Pancreas (tissue), 10 donors: ENCODE measurements around the gene MYO1F. TPM values are rescaled to one million over a fixed set of nuclear protein-coding genes. Genes with fewer than 3 reads are reported as not detected.
"Not testable (repeated sequence)": the region's sequence is repeated elsewhere in the genome, so short reads cannot be mapped to it uniquely, and the experiment has no call there.

ENCODE experiments used
- ATAC-seq, 4 donors: fragments of 200-7000 bp; cut with Tn5 transposase; one replicate each; pipeline versions ENCODE4 v1.8.0 to v1.9.1; 2020; ENCODE audit warnings: mild to moderate bottlenecking in 4 of 4, moderate library complexity in 4 of 4
- DNase-seq, 6 donors: peaks; one replicate each; pipeline ENCODE4 v3.0.0-alpha.2; 2020
- FAIRE-seq: peaks from 2 replicates; lab custom pipeline; 2012; peaks lifted over from hg19 to GRCh38; lab: Jason Lieb, UNC
- H3K27ac ChIP-seq, 4 donors: fragments of 200-600 bp; sonication (generic); 1 replicate in 3 of 4; 2 replicates in 1 of 4; pipeline versions ENCODE4 v1.5.0 to v1.8.0; 2020
- H3K27me3 ChIP-seq, 4 donors: fragments of 200-600 bp; one replicate each; pipeline ENCODE4 v1.8.0; 2021
- H3K36me3 ChIP-seq, 3 donors: fragments of 200-600 bp; sonication (generic) in 1 of 3; one replicate each; pipeline versions ENCODE4 v1.5.0 to v1.8.0; 2020 to 2021
- H3K4me1 ChIP-seq, 3 donors: fragments of 200-600 bp; one replicate each; pipeline ENCODE4 v1.8.0; 2021
- H3K4me3 ChIP-seq, 4 donors: fragments of 200-600 bp; sonication (generic) in 2 of 4; one replicate each; pipeline versions ENCODE4 v1.5.0 to v1.8.0; 2020 to 2021
- H3K9me3 ChIP-seq, 4 donors: fragments of 200-600 bp; one replicate each; pipeline ENCODE4 v1.8.0; 2021
- WGBS, 2 donors: extraction: QIAGEN DNeasy Blood & Tissue Kit; methylation state at CpG; one replicate each; pipeline ENCODE4 v1.1.7; 2013; 5-methylcytosine and 5-hydroxymethylcytosine counted together
- intact Hi-C, 3 donors: fragments of 100-400 bp; cut with DNase I; formaldehyde crosslinking; loops; one replicate each; pipeline versions ENCODE4 v1.11.1 to v1.14.2; 2022
- polyA plus RNA-seq, 2 donors: library from polyadenylated mRNA; stranded (reverse); fragments of 200-250 nt; gene quantifications; one replicate each; pipeline ENCODE4 v1.2.3, GENCODE V29; 2013
- total RNA-seq, 6 donors: library from RNA; stranded (reverse); fragmentation: NEBNext Ultra II Directional in 4 of 6; extraction: Animal tissue kit (Norgen Biotek cat#: 25700) in 4 of 6; gene quantifications; one replicate each; pipeline versions ENCODE4 v1.2.1 to v1.2.4, GENCODE V29; 2021 to 2023
- TF ChIP-seq, protein P1 (sequence below), 4 donors: fragments of 200-600 bp; sonication (generic) in 3 of 4; IDR thresholded peaks; one replicate each; pipeline versions ENCODE4 v1.5.0 to v1.8.0; 2021; ENCODE audit warnings: antibody characterized with exemption in 4 of 4
- donor health status: healthy with polysubstance abuse.
- donor health status: DM: no; HTN: no; CAD: no; lungs with moderate emphysema.
- donor health status: DM: no; HTN: no; CAD: no.
- donor health status: control.
- donor health status: control.
- donor health status: Bipolar disorder and iron deficiency.
- donor health status: DM: yes; HTN: yes; CAD: no.
- donor health status: DM: no; HTN: no; CAD: no.
- donor health status: DM: no; HTN: no; CAD: no.
- donor health status: DM: yes; HTN: yes; CAD: no.

The MYO1F gene
- total and polyA plus RNA-seq, 8 donors: 1.2 to 21.3 (median 4.8) TPM

DNA sequence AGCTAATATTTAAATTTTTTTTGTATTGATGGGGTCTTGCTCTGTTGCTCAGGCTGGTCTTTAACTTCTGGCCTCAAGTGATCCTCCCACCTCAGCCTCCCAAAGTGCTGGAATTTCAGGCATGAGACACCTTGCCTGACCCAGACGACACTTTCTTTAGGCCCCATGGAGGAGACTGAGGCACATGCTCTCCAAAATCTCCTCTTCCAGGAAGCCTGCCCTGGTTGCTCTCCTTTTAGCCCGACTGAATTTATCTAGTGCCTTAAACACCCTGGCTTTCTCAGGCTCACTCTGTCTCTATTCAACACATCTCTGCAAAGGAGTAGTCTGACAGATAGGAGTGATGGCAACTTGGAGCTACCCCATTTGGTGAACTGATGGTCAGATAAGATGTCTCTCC is 18.9 kb downstream of the MYO1F start:
- no peaks in the 10 kb centered on the region for H3K36me3 ChIP-seq
- intact Hi-C loops: no loop called here
- no peak for DNase-seq
- H3K27me3 ChIP-seq: no peaks in the 10 kb centered on the region
- no peaks in the 10 kb centered on the region for H3K4me1 ChIP-seq
- no peak for ATAC-seq
- H3K4me3 ChIP-seq: no peak overlapping the region
- no peak for FAIRE-seq
- WGBS, 2 donors: 35 to 36% methylated on average over 2 of the region's 2 CpGs
- H3K9me3 ChIP-seq: no peaks in the 10 kb centered on the region
- TF ChIP-seq, protein P1, sequence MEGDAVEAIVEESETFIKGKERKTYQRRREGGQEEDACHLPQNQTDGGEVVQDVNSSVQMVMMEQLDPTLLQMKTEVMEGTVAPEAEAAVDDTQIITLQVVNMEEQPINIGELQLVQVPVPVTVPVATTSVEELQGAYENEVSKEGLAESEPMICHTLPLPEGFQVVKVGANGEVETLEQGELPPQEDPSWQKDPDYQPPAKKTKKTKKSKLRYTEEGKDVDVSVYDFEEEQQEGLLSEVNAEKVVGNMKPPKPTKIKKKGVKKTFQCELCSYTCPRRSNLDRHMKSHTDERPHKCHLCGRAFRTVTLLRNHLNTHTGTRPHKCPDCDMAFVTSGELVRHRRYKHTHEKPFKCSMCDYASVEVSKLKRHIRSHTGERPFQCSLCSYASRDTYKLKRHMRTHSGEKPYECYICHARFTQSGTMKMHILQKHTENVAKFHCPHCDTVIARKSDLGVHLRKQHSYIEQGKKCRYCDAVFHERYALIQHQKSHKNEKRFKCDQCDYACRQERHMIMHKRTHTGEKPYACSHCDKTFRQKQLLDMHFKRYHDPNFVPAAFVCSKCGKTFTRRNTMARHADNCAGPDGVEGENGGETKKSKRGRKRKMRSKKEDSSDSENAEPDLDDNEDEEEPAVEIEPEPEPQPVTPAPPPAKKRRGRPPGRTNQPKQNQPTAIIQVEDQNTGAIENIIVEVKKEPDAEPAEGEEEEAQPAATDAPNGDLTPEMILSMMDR (IDR thresholded peaks at IDR 0.05): no peak
- no peak overlapping the region for H3K27ac ChIP-seq

DNA sequence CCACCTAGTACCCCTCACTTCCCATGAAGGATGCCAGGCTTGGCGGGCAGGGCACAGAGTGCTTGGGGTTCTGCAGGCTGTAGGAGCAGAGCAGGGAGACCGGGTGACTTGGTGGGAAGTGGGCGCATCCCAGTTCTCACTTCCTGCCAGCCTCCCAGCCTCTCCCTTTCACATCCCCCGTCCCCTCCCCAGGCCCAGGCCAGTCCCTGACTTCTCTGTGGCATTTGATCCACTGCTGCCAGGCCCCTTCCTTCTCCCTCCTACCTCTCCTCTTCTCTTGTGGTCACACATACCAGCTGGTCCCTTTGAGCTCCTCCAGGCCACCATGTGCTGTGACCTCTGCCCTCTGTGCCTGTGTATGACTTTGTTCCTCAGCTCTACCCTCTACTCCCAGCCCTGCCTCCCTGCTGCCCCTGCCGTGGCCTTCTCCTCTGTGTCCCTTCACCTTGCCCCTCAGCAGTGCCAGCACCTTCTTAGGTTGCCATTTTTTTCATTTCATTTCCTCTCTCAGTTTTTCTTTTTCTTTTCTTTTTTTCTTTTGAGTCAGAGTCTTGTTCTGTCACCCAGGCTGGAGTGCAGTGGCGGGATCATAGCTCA is 19.5 kb downstream of the MYO1F start:
- DNase-seq (no peak), ATAC-seq (no peak), FAIRE-seq (no peak)
- no peaks in the 10 kb centered on the region for H3K4me1 ChIP-seq
- intact Hi-C loops: no loop called here
- WGBS, 2 donors: 65 to 73% methylated on average over 6 of the region's 6 CpGs
- no peak overlapping the region for H3K4me3 ChIP-seq
- no peaks in the 10 kb centered on the region for H3K27me3 ChIP-seq
- TF ChIP-seq, protein P1 (IDR thresholded peaks at IDR 0.05): no peak
- H3K36me3 ChIP-seq: no peaks in the 10 kb centered on the region
- H3K9me3 ChIP-seq: no peaks in the 10 kb centered on the region
- H3K27ac ChIP-seq: no peak overlapping the region

DNA sequence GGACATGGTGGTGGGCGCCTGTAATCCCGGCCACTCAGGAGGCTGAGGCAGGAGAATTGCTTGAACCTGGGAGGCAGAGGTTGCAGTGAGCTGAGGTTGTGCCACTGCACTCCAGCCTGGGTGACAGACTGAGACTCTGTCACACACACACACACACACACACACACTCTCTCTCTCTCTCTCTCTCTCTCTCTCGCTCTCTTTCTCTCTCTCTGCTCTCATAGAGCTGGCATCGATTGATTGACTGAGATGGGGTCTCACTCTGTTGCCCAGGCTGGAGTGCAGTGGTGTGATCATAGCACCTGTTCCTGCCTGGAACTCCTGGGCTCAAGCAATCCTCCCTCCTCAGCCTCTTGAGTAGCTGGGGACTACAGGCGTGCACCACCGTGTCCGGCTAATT is 23.5 kb downstream of the MYO1F start:
- DNase-seq, H3K4me1 ChIP-seq, H3K9me3 ChIP-seq, H3K27me3 ChIP-seq, intact Hi-C loops, H3K4me3 ChIP-seq, FAIRE-seq, H3K27ac ChIP-seq, ATAC-seq, H3K36me3 ChIP-seq: not testable (repeated sequence)
- WGBS, 2 donors: 83 to 88% methylated on average over 7 of the region's 7 CpGs

DNA sequence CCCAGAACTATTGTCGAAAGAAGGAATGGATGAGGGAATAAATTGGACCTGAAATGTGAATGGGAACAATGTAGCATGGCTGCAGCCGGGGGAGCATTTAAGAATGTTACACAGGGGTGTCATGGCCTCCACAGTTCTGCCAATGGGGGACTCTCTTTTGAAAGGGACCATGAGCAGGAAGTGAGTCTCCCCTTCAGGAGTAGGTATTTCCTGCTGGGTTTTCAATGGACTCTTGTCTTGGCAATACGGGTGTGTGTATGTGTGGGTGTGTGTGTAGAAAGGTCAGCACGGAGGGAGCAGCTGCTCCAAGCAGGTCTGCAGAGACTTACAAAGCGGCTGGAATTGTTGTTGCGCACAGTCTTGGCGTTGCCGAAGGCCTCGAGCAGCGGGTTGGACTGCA is 24.4 kb downstream of the MYO1F start:
- H3K27me3 ChIP-seq: no peaks in the 10 kb centered on the region
- no peak overlapping the region for H3K27ac ChIP-seq
- FAIRE-seq (no peak), ATAC-seq (no peak), DNase-seq (no peak)
- no peaks in the 10 kb centered on the region for H3K36me3 ChIP-seq
- no peaks in the 10 kb centered on the region for H3K4me1 ChIP-seq
- 67 to 71% methylated on average over 10 of the region's 10 CpGs for WGBS, 2 donors
- no peaks in the 10 kb centered on the region for H3K9me3 ChIP-seq
- TF ChIP-seq, protein P1 (IDR thresholded peaks at IDR 0.05): no peak
- intact Hi-C loops: no loop called here
- no peak overlapping the region for H3K4me3 ChIP-seq

DNA sequence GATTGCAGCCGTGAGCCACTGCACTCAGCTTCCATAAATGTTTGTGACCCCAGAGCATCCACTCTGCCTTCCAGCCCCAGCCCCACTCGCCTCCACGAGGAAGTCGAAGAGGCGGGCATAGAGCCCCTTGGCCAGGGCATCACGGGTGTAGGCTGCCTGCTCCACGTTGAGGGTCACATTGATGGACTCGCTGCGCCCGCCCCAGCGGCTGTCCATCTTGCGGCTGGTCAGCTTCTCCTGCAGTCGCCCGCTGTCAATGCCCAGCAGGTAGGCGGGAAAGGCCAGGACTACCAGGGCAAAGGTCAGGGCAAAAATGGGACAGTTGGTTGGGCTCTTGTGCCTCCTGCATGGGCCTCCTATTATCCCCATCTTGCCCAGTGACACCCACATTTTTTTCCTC is 27.2 kb downstream of the MYO1F start:
- Histone ChIP-seq H3K9me3 (no peaks in the 10 kb centered on the region), H3K36me3 (no peaks in the 10 kb centered on the region), H3K27ac (no peak overlapping the region), H3K4me1 (no peaks in the 10 kb centered on the region), H3K4me3 (no peak overlapping the region), H3K27me3 (no peaks in the 10 kb centered on the region)
- no peak for FAIRE-seq
- no peak for DNase-seq
- WGBS, 2 donors: 89 to 95% methylated on average over 15 of the region's 15 CpGs
- ATAC-seq: no peak
- intact Hi-C loops: no loop called here
- TF ChIP-seq, protein P1 (IDR thresholded peaks at IDR 0.05): no peak
